GM18867 (cell line): ENCODE measurements around the gene KLHL17.
"Not testable (repeated sequence)": the region's sequence is repeated elsewhere in the genome, so short reads cannot be mapped to it uniquely, and the experiment has no call there.

Experiments
- ATAC-seq: cut with Tn5 transposase; IDR thresholded peaks from one replicate; pipeline ENCODE4 v1.9.1; 2021; ENCODE audit warnings: mild to moderate bottlenecking, moderate library complexity; ENCODE audit not compliant: unreplicated experiment

KLHL17 gene

DNA sequence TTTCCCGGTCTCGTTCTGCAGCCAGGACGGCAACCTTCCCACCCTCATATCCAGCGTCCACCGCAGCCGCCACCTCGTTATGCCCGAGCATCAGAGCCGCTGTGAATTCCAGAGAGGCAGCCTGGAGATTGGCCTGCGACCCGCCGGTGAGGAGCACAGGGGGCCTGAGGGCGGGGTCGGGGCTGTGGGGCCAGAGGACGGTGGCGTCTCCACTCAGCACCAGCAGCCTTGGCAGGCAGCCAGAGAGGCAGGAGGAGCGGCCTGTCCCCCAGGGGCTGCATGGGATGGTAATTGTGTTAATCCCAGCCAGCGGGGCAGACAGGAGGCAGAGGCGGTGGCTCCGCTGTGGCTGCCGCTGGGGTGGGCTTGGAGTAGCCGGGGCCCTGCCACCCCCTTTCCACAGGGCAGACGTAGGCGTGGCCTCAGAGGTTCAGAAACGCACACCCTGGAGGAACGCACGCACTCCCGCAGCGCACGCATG is 24.6 kb upstream of the KLHL17 start:
- no peak for ATAC-seq

DNA sequence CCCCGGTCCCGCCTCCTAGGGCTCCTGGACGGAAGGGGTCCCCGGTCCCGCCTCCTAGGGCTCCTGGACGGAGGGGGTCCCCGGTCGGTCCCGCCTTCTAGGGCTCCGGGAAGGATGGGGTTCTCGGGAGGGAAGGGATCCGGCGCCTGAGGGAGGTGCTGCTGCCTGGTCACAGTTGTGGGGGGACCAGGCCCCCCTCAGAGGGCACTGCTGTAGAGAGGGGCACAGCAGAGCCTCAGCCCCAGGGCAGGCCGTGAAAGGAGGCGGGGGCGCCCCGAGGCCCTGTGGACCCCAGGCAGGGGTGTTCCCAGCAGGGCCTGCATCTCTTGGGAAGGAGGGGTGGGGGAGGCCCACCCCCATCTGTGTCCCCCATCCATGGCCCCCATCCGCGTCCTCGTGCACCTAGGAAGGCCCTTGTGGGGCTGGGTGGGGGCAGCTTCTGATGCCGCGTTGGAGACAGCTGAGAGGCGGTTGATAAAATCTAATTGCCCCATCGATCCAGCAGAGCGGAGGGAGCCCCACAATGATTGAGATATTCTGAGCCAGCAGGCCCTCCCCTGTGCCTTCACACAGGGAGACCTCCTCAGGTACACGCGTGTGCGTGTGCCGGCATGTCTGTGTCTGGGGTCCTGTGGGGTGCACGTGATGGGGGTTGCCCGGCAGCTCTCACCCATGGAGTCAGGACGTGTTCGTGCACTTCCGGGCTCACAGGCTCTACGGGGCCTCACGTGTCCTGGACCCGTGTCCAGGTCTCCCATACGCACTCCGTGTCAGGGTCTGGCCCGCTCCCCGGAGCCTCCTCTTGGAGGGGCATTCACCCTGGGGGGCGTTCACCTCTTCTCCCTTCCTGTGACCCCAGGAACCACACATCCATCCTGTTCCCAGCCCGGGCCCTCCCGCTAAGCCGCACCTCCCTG is 23.8 kb upstream of the KLHL17 start:
- ATAC-seq: no peak

DNA sequence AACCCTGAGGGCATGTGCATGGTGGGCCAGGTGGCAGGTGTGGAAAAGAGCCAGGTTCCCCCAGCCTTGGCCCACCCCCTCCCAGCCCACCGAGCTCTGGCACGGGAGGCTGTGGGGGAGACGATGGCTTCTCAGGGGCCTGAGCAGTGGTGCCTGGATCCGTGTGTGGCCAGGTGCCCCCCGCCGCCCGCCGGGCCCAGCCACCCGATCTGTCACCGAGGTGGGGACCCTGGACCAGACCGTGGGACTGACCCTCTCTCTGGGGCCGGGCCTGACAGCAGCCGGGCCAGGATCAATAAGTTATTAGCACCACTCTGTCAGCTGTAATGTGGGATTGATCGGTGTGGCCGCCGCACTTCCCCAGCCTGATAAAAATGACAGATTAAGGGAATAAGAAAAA is 22.9 kb upstream of the KLHL17 start:
- no peak for ATAC-seq

DNA sequence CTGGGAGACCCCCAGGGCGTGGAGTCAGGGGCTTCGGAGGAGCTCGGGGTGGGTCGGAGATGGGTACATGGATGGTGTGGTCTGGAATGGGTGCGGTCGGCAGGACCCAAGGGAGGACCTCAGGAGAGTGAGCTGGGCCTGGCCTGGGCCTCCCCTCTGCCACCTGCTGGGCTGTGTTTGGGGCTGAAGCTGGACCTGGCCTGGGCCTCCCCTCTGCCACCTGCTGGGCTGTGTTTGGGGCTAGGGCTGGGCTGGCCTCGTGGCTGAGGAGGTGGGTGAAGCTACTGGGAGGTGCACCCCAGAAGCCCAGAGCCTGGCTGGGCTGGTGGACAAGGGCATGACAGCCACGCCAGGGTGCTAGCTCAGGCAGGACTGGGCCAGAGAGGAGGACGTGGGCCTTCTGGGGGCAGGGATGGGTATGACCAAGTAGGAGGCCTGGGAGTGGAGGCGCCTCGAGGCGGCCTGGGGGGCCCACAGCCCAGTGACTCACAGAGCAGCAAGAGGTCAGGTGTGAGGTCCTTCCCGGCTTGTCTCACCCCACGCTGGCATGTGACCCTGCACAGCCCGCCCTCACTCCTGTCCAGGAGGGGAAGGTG is 22.2 kb upstream of the KLHL17 start:
- no peak for ATAC-seq

DNA sequence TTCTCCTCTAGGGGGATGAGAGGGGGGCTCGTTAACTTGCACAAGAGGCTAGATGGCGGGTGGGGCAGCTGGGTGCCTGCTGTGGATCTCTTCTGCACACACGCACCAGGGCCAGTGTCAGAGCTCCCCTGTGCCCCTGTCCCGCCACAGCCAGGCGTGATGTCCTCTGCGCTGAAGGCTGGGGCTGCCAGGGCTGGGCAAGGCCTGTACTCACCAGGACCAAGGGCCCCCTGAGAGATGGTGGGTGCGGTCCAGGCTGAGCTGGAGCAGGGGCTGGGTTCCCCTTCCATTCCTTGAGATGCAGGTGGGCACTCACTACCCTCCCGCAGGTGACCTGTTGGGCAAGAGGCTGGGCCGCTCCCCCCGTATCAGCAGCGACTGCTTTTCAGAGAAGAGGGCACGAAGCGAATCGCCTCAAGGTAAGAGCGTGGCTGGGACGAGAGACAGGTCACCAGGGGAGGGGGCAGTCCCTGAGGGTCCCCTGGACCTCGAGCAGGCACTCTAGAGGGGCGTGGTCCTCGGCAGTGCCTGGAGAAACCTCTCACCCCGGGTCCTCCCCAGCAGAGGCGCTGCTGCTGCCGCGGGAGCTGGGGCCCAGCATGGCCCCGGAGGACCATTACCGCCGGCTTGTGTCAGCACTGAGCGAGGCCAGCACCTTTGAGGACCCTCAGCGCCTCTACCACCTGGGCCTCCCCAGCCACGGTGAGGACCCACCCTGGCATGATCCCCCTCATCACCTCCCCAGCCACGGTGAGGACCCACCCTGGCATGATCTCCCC is 21.5 kb upstream of the KLHL17 start:
- ATAC-seq: no peak

DNA sequence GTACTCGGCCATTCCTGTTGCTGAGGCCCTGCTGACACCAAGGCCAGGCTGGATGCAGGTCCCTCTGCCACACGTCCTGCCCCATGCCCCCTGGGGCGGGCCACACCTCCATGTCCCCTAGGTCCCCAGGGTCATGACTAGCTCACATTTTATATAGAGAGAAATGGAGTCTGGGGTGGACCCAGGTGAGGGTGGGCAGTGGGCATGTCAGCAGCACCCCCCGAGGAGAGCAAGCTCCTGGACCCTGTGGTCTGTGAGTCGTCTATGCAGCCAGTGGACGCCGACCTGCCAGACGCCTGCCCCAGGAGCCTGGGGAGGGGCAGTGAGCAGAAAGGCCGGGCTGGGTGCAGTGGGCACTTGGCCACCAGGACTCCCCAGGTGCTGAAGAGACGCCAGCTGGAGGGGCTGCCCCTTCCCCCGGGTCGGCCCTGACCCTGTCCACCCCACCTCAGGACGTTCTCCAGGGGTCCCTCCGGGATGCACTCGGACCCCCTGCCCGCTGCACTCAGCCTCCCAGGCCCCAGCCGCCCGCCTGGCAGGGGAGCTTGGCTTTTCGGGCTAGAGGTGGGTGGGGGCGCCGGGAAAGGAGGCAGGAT is 20.8 kb upstream of the KLHL17 start:
- no peak for ATAC-seq

DNA sequence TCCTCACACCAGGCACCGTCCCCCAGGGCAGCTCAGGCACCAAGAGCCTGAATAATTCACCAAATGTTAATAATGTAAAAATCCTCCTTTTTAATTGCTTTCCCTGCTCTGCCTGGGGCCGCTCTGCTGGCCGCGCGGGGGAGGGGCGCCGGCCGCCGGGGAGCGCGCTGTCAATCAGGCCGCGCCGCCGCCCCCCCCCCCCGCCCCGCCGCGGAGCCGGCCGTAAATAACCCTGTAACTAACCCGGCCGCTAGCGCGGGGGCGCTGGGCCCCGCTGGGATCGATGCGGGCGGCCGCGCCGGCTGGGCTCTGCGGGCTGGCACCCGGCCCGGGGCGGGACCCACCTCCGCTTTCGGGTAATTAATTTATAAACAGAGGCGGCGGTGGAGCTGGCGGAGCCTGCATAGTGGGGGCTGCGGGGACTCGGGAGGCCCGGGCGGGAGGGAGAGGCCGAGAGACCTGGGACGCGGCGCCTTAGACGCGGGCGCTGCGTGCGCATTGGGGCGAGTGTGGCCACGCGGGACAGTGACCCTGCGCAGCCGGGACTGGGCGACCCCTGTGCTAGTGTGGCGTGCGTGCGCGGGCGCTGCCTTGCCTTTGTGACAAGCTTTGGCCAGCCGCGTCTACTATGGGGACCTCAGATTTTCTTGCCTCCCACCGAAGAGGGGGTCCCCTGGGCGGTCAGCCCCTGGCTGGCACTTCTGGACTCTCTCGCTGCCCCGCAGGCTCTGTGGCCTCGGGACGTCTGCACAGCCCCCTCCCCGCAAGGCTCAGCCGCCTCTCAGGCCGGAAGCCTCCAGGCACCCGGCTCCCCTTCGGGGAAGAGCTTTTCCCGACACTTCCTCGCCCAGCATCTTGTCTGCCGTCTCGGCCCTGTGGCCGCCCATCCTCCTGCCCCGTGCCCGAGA is 20.0 kb upstream of the KLHL17 start:
- no peak for ATAC-seq

DNA sequence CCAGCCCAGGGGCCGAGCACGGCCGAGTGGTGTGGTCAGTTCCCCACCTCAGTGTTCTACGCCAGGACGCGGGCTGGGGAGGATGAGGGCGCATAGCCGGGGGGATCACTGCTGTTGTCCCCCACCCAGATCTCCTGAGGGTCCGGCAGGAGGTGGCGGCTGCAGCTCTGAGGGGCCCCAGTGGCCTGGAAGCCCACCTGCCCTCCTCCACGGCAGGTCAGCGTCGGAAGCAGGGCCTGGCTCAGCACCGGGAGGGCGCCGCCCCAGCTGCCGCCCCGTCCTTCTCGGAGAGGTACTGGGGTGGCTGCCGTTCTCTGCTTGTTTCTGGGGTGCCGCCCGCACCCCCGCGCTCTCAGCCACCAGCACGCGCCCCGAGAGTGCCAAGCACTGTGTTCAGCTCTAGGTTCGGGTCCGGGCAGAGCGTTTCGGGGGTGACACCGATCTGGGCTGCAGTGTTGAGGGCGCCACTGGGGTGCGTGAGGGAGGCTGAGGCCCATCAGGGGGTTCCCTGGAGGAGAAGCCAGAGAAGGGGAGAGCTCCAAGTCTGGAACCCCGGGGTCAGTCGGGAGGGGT is 19.3 kb upstream of the KLHL17 start:
- ATAC-seq: no peak

DNA sequence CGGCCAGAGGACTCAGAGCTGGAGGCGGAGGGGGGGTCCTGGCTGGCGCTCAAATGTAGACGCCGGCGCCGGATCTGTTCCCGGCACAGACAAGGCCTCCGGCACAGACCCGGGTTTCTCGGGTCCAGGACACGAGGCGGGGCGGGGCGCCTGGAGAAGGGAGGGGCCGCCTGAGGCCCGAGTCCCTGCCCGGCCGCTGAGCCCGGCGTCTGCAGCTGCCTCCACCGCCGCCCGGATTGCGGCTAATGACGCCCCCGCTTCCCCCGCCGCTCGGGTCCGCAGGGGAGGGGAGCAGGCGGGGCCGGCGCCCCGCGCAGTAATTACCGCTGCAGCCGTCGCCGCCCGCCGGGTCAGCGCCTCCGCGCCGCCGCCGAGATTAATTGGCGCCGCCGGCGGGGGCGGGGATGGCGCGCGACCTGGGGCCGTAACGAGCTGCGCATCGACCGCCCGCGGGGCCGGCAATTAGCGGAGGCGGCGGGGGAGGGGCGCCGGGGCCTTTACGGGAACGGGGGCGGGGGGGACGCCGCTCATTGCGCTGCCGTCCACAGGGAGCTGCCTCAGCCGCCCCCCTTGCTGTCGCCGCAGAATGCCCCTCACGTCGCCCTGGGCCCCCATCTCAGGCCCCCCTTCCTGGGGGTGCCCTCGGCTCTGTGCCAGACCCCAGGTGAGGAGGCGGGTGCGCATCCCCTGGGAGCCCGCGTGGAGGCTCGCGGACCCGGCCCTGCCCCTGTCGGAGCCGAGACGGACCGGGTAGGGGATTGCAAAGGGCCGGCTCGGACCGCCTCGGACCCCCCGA is 18.6 kb upstream of the KLHL17 start:
- no peak for ATAC-seq

DNA sequence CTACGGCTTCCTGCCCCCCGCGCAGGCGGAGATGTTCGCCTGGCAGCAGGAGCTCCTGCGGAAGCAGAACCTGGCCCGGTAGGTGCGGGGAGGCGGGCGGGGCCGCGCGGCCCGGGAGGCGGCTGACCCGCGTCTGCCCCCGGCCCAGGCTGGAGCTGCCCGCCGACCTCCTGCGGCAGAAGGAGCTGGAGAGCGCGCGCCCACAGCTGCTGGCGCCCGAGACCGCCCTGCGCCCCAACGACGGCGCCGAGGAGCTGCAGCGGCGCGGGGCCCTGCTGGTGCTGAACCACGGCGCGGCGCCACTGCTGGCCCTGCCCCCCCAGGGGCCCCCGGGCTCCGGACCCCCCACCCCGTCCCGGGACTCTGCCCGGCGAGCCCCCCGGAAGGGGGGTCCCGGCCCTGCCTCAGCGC is 18.0 kb upstream of the KLHL17 start:
- ATAC-seq: no peak

DNA sequence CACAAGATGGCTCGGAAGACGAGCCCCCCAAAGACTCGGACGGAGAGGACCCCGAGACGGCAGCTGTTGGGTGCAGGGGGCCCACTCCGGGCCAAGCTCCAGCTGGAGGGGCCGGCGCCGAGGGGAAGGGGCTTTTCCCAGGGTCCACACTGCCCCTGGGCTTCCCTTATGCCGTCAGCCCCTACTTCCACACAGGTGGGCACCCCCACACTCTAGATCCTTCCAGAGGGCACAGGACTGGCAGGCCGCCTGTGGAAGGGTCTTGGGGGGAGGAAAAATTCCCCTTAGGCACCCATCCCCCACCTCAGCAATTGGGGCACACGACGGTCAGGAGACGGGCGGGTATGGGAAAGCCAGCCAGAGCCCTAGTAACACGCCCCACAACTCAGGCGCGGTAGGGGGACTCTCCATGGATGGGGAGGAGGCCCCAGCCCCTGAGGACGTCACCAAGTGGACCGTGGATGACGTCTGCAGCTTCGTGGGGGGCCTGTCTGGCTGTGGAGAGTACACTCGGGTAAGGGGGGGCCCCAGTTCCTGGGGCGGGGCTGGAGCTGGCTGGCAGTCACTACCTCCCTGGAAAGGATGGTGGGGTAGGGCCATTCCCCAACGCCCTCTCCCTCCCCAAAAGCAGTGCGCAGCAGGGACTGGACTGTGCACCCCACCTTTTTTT is 17.4 kb upstream of the KLHL17 start:
- no peak for ATAC-seq

DNA sequence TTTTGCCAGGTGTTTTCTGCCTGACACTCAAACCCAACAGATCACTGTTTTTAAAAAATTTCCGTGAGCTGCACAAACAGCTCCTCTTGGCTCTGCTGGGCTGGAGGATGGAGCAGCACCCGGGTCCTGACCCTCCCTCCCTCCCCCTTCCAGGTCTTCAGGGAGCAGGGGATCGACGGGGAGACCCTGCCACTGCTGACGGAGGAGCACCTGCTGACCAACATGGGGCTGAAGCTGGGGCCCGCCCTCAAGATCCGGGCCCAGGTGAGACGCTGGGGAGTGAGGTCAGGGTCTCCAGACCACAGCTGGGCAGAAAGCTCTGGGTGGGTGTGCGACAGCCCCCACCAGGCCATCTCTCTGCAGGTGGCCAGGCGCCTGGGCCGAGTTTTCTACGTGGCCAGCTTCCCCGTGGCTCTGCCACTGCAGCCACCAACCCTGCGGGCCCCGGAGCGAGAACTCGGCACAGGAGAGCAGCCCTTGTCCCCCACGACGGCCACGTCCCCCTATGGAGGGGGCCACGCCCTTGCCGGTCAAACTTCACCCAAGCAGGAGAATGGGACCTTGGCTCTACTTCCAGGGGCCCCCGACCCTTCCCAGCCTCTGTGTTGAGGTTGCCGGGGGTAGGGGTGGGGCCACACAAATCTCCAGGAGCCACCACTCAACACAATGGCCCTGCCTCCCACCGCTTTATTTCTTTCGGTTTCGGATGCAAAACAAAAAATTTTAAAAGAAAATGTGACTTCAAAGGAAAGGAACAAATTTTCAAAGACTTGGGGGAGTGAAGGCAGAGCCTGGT is 16.6 kb upstream of the KLHL17 start:
- no peak for ATAC-seq

DNA sequence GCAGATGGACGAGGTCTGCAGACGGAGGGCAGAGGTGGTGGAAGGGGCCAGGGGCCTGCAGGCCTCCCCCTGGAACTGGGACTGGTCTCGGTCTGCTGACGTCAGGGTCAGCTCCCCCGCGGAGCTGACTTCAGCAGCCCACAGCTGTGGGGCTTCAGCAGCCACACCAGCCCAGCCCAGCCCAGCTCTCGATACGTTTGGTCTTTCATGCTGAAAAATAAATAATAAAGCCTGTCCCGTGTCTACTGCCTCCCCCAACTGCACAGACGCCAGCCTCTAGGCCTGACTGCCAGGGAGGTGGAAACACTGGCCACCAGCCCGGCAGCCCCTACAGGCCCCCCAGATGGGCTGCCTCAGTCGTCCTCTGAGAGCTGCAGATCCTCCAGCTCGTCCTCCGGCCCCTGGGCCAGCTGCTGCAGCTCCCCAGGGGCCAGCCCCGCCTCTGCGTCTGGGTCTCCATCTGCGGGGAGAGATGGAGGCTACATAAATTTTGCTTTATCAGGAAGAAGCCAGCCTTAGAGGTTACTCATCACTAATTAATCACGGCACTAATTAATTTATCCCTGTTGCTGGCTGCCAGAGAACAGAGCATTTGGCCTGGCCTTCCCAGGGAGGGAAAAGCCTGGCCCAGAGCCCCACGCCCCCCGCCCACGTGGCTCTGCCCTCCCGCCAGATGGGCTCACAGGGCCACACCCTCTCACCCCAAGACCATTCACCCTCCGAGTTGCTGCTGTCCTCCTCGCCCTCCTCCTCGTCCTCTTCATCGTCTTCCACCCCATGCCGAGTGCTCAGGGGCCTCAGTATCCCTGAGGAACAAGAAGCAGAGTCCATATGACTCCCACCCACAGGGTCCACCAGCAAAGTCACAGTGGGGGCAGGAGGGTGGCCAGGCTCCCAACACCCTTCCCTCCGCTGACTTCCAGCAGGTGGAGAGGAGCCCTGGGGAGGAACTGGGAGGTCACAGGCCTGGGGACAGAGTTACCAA is 15.8 kb upstream of the KLHL17 start:
- no peak for ATAC-seq

DNA sequence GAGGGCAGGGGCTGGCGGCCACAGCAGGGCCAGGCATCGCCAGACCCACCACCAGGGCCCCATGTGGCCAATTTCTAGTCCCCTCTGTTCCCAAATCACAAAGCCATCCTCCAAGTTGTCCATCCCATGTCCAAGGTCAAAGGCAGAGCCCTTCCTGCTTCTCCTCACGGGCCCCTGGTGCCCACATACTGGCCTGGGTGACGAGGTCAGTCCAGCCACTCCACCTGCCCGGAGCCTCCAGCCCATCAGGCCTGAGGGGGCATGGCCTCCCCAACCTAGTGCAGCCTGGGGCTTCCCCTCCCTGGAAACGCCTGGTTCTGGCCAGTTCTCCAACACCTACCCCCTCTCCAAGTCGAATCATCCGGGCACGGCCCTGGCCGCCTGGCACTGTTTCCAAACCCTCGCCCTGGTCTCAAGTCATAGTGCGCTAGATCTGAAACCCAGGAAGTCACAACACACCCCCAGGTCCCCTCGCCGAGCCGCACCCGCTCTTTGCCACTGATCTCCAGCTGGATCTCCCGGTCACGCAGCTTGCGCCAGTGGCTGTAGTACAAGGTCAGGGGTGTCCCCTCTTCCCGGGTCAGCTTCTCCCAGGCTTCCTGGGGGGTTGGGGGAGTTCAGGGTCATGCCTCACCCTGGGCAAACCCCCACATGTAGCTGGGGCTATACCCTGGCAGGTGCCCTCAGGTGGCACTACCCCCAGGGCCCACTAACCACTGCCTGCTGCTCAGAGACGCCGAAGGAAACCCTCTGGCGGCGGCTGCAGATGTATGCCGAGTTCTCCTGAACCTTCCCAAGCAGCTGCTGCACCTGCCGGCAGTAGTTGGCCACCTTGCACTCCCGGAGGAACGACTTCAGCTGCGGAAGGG is 14.5 kb upstream of the KLHL17 start:
- ATAC-seq: no peak

DNA sequence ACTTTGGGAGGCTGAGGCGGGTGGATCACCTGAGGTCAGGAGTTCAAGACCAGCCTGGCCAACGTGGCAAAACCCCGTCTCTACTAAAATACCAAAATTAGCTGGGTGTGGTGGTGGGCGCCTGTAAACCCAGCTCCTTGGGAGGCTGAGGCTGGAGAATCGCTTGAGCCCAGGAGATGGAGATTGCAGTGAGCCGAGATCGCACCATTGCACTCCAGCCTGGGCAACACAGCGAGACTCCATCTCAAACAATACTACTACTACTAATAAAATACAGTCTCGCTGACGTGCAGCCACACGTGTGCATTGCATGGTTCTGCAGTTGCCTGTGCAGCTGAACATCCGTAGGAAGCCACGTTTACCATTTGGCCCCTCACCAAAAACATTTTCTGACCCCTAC is 13.6 kb upstream of the KLHL17 start:
- ATAC-seq: not testable (repeated sequence)

DNA sequence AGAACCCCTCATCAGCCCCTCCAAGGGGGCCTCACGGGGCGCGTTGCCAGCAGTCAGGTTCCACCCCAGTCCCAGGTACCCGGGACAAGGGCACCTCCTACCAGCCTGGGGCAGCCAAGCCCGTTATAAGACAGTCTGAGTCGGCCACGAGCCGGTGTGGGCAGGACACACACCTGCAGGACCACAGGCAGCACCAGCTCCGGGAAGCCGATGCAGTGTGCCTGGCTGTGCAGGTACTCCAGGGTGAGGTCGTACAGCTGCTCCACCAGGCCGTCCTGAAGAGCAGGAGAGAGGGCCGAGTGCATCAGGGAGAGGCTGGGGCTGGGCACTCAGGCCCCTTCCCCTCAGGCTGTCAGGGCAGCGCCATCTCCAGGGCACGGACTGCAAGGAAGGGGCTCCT is 12.4 kb upstream of the KLHL17 start:
- ATAC-seq: no peak
